Tibial nerve (tissue), 4 donors: ENCODE results near the gene SOX1. TPM values are rescaled to one million over a fixed set of nuclear protein-coding genes. Genes with fewer than 3 reads are reported as not detected.

Experiments used
- DNase-seq, 2 donors: peaks; one replicate each; pipeline ENCODE4 v3.0.0-alpha.2; 2019; ENCODE audit warnings: low spot score in 2 of 2
- H3K27ac ChIP-seq, 4 donors: fragments of 200-600 bp; sonication (generic) in 3 of 4; one replicate each; pipeline ENCODE4 v1.5.1; 2017 to 2019; ENCODE audit warnings: mild to moderate bottlenecking in 1 of 4
- H3K27me3 ChIP-seq, 2 donors: fragments of 200-600 bp; sonication (generic) in 1 of 2; one replicate each; pipeline versions ENCODE4 v1.5.1 to v1.6.0; 2017 to 2019
- H3K36me3 ChIP-seq, 3 donors: fragments of 200-600 bp; sonication (generic); one replicate each; pipeline ENCODE4 v1.5.1; 2018 to 2019
- H3K4me1 ChIP-seq, 4 donors: fragments of 200-600 bp; sonication (generic) in 3 of 4; one replicate each; pipeline ENCODE4 v1.5.1; 2017 to 2019
- H3K4me3 ChIP-seq, 4 donors: fragments of 200-600 bp; sonication (generic) in 3 of 4; one replicate each; pipeline ENCODE4 v1.5.1; 2017 to 2019; ENCODE audit warnings: mild to moderate bottlenecking in 1 of 4, moderate library complexity in 1 of 4
- H3K9me3 ChIP-seq, 4 donors: fragments of 200-600 bp; sonication (generic) in 3 of 4; one replicate each; pipeline ENCODE4 v1.5.1; 2017 to 2019
- CTCF ChIP-seq, 5 experiments: fragments of 200-600 bp in 3 of 5; fragments of 450-650 bp in 2 of 5; sonication (generic) in 3 of 5; IDR thresholded peaks; one replicate each; pipeline ENCODE4 v1.5.1; 2016 to 2019; ENCODE audit warnings: antibody characterized with exemption in 5 of 5, mild to moderate bottlenecking in 3 of 5, moderate library complexity in 2 of 5
- EP300 ChIP-seq, 2 donors: sonication (generic); formaldehyde crosslinking; IDR thresholded peaks; one replicate each; pipeline ENCODE4 v1.6.1; 2017; ENCODE audit warnings: antibody characterized with exemption in 2 of 2, mild to moderate bottlenecking in 1 of 2
- POLR2A ChIP-seq, 2 donors: fragments of 450-650 bp; IDR thresholded peaks; one replicate each; pipeline ENCODE4 v1.6.1; 2017; ENCODE audit warnings: antibody characterized with exemption in 2 of 2, mild to moderate bottlenecking in 2 of 2, moderate library complexity in 2 of 2
- whole genome bisulfite sequencing, 2 donors: methylation state at CpG; one replicate each; pipeline ENCODE4 v1.1.5; 2018; 5-methylcytosine and 5-hydroxymethylcytosine counted together
- total RNA-seq, 4 donors: library from RNA; depleted of rRNA; stranded (reverse); fragments of >200 nt; gene quantifications; one replicate each; pipeline ENCODE4 v1.1.0, GENCODE V29; 2016

The SOX1 gene
- total RNA-seq, 4 donors from 2014 or later: not detected

- peaks cover 0 to 40% of the 10 kb centered on the region in 2 donors for H3K27me3 ChIP-seq
- DNase-seq: no peak
- no peak overlapping the region for H3K4me3 ChIP-seq
- H3K4me1 ChIP-seq: no peaks in the 10 kb centered on the region
- no peak overlapping the region for H3K27ac ChIP-seq
- H3K36me3 ChIP-seq: no peaks in the 10 kb centered on the region
- TF ChIP-seq CTCF (IDR thresholded peaks at IDR 0.05) (no peak), EP300 (IDR thresholded peaks at IDR 0.05) (no peak), POLR2A (IDR thresholded peaks at IDR 0.05) (no peak)
- H3K9me3 ChIP-seq: no peaks in the 10 kb centered on the region
- 55 to 58% methylated on average over 7 of the region's 7 CpGs for WGBS, 2 donors
Measured at GRCh38 chr13:112113348-112113747, 46.4 kb downstream of the SOX1 start.

DNA sequence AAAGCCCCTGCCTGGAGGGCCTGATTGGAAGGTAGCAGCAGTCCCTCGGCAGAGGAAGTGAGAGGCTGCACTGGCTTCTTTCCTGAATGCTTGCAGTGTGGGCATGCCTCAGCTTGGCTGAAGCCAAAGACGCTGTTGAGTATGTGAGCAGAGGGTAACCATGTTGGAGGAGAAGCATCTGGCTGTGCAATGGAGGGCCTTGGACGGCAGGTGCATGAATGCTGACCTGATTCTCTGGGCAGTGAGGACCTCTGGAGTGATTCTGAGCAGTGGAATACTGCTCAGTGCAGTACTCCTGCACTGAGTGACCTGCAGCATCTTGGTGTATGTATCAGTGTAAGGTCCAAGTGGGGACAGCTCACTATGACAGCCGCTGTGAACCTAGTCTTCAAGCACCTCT is 46.9 kb downstream of the SOX1 start:
- Histone ChIP-seq H3K27ac (no peak overlapping the region), H3K27me3 (peaks cover 0 to 35% of the 10 kb centered on the region in 2 donors), H3K4me1 (no peaks in the 10 kb centered on the region), H3K4me3 (no peak overlapping the region), H3K9me3 (no peaks in the 10 kb centered on the region), H3K36me3 (no peaks in the 10 kb centered on the region)
- WGBS, 2 donors: 65 to 67% methylated on average over 4 of the region's 4 CpGs
- TF ChIP-seq CTCF (IDR thresholded peaks at IDR 0.05): no peak
- no peak for TF ChIP-seq EP300 (IDR thresholded peaks at IDR 0.05)
- no peak for TF ChIP-seq POLR2A (IDR thresholded peaks at IDR 0.05)
- no peak for DNase-seq

DNA sequence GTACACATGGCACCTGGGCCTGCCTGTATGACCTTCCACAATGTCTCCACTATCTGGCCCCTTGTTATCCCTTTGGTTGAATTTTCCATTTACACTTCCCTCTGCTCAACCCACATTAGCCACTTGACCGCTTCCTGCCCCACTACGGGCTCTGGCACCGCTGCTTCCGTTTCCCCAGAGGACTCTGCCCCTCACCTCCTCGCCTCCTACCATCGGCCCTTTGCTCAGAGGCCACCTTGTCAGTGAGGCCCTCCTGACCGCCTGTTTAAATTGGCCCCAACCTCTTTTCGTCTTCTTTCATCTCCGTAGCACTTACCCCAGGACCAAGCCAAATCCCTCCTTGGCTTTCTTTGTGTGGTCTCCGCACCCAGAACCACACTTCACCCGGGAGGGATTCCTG is 47.4 kb downstream of the SOX1 start:
- TF ChIP-seq EP300 (IDR thresholded peaks at IDR 0.05) (no peak), CTCF (IDR thresholded peaks at IDR 0.05) (no peak), POLR2A (IDR thresholded peaks at IDR 0.05) (no peak)
- WGBS, 2 donors: 74 to 78% methylated on average over 11 of the region's 11 CpGs
- Histone ChIP-seq H3K36me3 (no peaks in the 10 kb centered on the region), H3K4me3 (no peak overlapping the region), H3K4me1 (no peaks in the 10 kb centered on the region), H3K9me3 (no peaks in the 10 kb centered on the region), H3K27ac (no peak overlapping the region), H3K27me3 (peaks cover 0 to 29% of the 10 kb centered on the region in 2 donors)
- DNase-seq: no peak

DNA sequence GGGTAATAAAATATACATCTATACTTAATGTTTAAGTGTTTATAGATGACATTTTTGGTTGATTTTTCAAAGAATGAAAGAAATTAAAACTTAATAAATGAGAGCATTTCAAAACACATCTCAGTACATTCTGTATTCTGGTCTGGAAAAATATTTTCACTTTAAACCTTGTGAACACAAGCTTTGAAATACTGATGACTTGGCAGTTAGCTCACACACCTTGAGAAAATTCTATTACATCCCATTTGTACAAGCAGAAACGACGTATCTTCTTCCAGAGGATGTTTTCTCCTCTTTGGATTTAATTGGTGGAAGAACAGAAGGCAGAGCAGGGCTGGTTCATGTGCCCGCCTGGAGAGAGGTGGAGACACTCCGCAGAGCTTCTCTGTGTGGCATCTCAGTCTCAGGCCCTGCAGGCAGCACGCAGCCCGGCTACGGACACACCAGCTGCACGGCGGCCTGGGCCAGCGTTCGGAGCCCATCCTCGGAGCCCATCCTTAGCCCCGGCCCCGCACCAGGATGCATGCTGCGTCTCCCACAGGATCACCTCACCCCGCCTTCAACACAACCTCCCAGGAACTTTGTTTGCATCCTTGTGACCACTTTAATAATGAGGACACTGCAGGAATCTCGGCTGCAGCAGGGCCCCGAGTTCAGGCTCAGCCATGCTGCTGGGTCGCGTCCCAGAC is 48.6 kb downstream of the SOX1 start:
- 82 to 83% methylated on average over 20 of the region's 20 CpGs for WGBS, 2 donors
- TF ChIP-seq CTCF (IDR thresholded peaks at IDR 0.05): no peak
- no peak for TF ChIP-seq EP300 (IDR thresholded peaks at IDR 0.05)
- TF ChIP-seq POLR2A (IDR thresholded peaks at IDR 0.05): no peak
- Histone ChIP-seq H3K4me3 (no peak overlapping the region), H3K27me3 (peaks cover 0 to 29% of the 10 kb centered on the region in 2 donors), H3K4me1 (no peaks in the 10 kb centered on the region), H3K9me3 (no peaks in the 10 kb centered on the region), H3K36me3 (no peaks in the 10 kb centered on the region), H3K27ac (no peak overlapping the region)
- DNase-seq: no peak

DNA sequence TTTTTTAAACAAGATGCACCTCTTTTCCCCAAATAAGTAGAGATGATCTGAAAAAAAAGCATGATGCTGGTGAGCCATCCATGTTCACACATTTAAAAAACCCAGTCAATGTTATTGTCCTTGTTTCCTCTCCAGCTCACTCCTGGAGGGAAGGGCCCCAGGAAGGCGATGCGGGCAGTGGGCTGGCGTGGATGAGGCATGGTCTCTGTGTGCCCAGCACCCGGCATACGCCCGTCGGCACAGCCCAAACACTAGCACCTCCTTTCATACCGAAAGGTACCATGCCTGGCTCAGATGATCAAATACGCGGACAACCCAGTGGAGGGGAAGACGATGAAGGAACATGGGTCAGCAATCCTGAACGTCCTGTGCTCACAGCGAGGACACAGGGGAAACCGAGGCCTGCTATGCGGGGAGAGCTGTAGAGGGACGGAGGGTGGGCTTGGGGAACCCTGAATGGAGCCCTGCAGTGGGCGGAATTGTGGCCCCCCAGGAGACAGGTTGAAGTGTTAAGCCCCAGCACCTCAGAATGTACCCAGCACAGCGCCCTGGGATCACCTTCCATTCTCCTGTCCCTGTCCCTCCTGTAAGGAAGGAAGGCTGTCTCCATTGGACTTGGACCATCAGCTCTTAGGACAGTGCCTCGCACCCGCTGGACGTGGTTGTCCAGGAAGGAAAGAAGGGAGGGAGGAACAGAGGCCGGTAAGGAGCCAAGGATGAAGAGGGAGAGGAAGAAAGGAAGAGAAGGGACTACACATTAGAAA is 49.4 kb downstream of the SOX1 start:
- Histone ChIP-seq H3K4me1 (no peaks in the 10 kb centered on the region), H3K4me3 (no peak overlapping the region), H3K36me3 (no peaks in the 10 kb centered on the region), H3K27ac (no peak overlapping the region), H3K9me3 (no peaks in the 10 kb centered on the region), H3K27me3 (peaks cover 0 to 23% of the 10 kb centered on the region in 2 donors)
- TF ChIP-seq EP300 (IDR thresholded peaks at IDR 0.05) (no peak), POLR2A (IDR thresholded peaks at IDR 0.05) (no peak), CTCF (IDR thresholded peaks at IDR 0.05) (no peak)
- WGBS, 2 donors: 85 to 90% methylated on average over 22 of the region's 22 CpGs
- DNase-seq: no peak
